Stimulated activated CD4-positive, alpha-beta T cell treated with anti-CD3 and anti-CD28 coated beads, Interleukin-1b, Interleukin-23, amount 100 ng/mL, for 24 hours (primary cell): ENCODE measurements around the gene ARHGAP24.

Source experiments
- DNase-seq, 4 experiments: peaks; one replicate each; pipeline ENCODE4 v3.0.0-alpha.2; 2020; ENCODE audit warnings: low read depth in 4 of 4, low spot score in 1 of 4

Gene ARHGAP24

DNA sequence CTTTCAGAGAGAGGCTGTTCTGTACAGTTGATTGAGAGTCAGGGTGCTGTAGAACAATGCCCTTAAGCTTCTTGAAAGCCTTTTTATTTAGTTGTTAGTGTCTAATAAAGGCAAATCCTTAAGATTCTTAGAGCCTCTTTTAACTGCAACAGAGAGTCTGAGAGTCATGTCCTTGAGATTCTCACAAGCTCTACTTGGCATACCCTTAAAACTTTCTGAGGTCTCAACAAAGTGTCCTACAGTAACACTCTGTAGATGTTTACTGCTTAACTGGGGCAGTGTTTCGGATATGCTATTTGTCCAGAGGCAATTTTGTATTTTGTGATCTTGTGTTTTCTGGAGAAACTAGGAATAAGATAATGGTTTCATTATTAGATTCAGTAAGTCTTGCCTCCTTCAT, 209.7 kb downstream of the ARHGAP24 start:
- DNase-seq: no peak

- DNase-seq: no peak
Measured at GRCh38 chr4:85686398-85686797, 211.4 kb downstream of the ARHGAP24 start.

- no peak for DNase-seq
Measured at GRCh38 chr4:85688055-85688740, 213.2 kb downstream of the ARHGAP24 start.

DNA sequence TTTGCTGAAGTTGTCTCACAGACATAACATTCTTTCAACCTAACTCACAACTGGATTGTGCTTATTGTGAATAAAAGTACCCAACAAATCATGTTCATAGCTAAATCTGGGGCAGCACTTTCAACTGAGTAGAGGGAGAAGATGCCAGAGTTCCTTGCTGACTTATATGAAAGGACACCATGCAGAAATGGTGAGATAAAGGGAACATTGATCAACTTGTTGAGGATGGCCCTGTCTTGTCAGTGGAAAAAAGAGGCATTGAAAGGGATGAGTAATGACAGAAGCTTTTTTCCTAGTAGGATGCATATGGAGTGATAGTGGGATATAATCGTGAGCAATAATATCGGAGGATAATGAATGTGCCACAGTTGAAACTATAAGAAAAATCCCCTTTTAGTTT, 221.7 kb downstream of the ARHGAP24 start:
- DNase-seq: no peak

DNA sequence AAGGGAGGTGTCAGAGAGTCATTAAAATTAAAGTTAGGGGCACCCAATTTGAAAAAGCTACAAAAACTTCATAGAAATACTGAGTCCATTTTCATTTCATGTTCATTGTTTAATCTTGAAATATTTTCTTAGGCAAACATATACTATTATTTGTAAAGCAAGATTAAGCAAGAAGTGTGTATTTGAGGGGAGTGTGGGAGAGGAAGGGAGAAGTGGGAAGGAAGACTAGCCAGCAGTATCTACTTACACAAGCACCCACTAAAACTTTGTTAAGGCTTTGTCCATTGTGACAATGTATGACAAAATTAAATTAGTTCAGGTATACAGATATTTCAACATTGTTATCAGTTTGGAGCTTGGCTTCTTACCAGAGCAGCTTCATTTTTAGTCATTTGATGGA, 222.9 kb downstream of the ARHGAP24 start:
- no peak for DNase-seq

GRCh38 chr4:85700362-85700761, 225.4 kb downstream of the ARHGAP24 start:
- DNase-seq: no peak

- DNase-seq: no peak
Measured at GRCh38 chr4:85701861-85702321, 226.9 kb downstream of the ARHGAP24 start.

DNA sequence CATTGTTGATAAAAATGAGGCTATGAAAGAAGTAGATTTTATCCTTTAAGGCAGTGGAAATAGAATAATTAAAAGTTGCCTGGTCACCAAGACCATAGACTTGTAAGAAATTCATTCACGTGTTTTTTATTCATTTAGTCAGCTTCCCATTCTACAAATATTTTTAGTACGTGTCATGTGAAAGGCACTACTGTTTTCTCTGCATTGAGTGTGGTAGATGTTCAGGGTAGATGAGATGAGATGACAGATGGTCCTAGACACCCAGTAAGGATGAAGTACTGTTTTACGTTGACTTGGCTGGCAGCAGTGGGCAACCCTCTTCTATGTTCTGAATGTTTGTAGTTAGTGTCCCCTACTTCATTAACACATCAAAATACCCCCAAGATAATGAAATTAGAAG, 228.1 kb downstream of the ARHGAP24 start:
- DNase-seq: no peak

GRCh38 chr4:85707611-85708010, 232.7 kb downstream of the ARHGAP24 start:
- DNase-seq: no peak

DNA sequence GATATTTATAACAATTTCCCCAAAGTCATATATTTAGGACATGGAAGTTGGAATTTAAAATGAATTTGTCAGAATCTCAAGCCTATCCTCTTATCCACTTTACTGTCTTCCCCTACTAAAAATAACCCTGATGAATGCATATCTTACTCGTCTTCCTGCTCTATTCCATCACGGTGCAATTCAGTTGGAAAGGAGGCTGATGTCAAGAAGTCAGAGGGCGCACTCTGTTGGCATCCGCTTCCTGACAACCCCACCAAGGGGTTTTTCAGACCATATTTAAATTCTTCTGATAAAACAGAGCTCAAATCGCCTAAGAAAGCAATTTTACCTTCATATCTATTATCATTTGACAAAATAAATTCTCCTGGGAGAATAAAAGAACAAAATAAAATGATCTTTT, 233.5 kb downstream of the ARHGAP24 start:
- DNase-seq: no peak

- DNase-seq: no peak
Measured at GRCh38 chr4:85713005-85713404, 238.1 kb downstream of the ARHGAP24 start.

DNA sequence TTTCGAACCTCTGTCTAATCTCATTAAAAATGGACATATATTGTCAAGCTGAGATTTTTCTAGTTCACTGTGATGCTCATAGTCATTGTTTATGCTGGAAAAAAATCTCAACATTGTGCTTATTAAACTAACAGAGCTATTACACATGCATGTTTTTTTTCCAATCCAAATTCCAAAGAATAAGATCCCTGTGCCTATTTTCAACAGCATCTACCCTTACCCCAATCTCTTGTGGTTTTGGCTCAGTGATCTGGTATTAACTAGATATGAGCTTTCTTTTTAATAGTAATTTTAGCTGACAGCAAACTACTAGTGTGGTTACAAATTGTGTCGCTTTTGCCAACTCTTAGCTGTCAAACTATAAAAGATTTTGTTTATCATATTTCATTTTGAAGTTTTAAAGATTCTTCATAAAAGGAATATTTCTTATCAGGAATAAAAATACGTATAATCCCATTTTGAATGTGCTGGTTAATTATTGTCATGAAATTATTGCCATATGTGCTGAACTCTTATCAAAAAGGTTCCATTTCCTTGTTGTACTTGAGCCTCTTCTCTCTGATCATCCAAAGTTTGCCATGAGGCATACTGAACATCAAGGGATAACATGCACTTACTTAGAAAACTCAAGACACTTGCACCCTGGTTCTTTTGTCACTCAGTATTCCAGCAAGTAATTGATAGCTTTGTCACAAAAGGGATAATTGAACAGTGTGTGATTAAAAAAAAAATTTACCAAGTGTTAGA, 241.2 kb downstream of the ARHGAP24 start:
- DNase-seq: no peak

DNA sequence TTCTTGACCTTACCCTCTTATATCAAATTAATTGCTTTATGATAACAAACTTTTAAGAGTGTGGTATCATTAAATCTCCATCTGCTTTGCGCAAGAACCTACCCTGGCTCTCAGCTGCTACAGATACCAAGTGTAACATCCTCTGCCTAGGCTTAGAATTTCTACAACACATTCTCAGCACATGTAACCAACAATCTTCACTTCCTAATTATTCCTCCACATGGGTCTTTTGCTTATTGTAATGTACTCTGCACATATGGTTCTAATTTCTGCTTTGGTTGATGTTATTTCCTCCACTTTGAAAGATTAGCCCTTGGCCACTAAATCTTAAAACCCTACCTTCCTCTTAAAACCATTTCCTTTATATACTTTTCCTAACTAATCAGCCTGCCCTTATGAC, 242.4 kb downstream of the ARHGAP24 start:
- DNase-seq: no peak

DNA sequence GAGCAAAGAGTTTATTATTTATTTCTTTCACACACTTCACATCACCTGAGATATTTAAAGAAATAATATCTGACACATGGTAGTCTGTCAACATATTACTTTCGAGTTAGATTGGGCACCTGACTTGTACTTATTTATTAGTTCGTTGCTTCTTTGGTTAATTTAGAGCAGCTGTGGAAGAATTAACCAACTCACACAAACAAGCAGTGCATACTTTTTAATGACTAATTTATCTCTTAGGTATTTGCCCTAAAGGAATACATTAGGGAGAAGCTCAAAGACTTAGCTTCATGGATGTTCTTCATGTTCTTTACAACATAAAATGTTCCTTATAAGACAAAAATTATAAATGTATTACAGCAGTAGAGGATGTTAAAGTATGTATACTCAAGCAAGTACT, 242.9 kb downstream of the ARHGAP24 start:
- no peak for DNase-seq

DNA sequence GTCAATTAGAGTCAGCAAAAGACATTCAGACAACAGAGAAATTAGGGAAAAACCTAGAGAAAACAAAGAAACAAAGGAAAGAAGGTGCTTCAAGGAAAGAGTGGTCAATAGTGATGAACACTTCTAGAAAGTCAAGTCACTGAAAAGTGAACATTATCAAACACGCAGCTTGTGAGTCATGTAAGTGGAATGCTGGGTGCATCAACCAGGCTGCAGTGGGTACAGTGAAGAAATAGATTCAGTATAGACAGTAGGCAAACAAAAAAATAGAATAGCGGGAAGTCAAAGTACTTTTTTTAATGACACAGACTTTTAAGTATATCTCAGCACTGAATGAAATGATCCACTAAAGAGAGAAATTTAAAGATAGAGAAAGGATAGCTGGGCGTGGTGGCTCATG, 245.8 kb downstream of the ARHGAP24 start:
- DNase-seq: no peak

- DNase-seq: no peak
Measured at GRCh38 chr4:85722401-85722800, 247.5 kb downstream of the ARHGAP24 start.

GRCh38 chr4:85722807-85723206, 247.9 kb downstream of the ARHGAP24 start:
- DNase-seq: no peak

DNA sequence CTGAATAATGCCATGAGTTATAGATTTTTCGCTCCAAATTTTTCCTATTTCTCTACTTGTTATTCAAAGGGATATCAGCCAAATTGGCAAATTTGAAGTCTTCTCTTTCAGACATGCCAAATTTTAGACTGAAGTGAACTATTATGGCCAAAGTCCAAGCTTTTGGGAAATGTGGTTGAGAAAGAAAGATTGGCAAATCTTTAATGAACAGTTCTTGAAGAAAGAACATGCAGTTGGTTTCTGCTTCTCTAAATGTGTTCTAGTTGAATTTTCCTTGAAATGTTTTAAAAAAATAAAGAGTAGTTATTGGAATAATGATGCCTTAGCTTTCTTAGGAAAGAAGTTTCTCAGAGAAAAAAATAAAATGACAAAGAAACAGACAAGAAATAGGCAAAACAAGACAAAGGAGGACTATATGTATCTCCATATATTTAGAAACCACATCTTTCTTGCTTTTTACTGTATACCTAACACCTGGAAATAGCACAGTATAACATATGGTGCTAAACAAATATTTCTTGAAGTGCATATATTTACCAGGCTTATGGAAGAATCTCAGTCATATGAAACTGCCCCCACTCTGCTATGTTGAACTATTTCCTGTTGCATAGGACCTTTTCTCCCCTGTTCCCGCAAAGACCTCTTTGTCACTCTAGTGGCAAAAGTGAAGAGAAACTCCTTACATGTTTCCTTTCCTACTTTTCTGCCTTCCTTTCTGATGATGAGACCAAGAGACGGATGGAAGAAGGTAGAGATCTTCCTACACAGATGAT, 250.0 kb downstream of the ARHGAP24 start:
- DNase-seq: no peak

- no peak for DNase-seq
Measured at GRCh38 chr4:85725721-85726170, 250.8 kb downstream of the ARHGAP24 start.

DNA sequence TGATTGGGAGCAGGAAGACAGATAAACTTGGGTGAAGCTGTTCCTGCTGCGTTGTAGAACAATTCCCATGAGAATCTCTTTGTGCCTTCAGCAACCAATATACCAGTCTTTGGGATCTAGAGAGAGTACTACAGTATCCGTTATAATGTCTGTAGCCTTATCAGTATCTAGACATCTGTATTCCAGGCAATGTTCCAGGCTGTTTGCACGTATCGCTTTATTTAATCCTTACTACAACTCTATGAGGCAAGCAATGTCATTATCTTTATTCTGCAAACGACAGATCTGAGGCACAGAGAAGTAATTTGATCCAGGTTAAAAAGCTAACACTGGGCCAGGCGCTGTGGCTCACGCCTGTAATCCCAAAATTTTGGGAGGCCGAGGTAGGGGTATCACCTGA, 251.6 kb downstream of the ARHGAP24 start:
- no peak for DNase-seq

- no peak for DNase-seq
Measured at GRCh38 chr4:85728464-85728863, 253.5 kb downstream of the ARHGAP24 start.

DNA sequence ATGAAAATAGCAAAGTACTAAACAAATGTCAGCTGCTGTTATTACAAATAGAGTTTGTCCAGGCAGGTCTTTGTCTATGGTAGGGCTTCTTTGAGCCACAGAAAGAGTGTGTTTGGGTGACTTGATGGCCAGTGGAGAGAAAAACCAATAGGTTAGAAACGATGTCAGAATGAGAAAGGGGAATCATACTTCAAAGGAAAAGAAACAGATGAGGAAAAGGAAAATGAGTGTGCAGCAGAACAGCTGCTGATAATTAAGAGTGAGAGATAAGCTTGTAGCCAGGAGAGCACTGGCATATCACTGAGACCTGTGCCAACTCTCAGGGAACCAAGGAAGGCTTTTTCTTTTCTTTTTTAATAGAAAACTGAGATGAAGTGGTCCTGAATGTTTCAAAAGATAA, 257.2 kb downstream of the ARHGAP24 start:
- DNase-seq: no peak
